H1 (cell line): ENCODE measurements around the gene SOCS6. TPM values are rescaled to one million over a fixed set of nuclear protein-coding genes. Genes with fewer than 3 reads are reported as not detected.

Experiments
- CTCF ChIA-PET: fragments of 300-600 bp; sonication (Branson Sonifier 250); formaldehyde crosslinking; loops from one replicate; lab custom pipeline; 2021; ENCODE audit not compliant: partially characterized antibody; lab: Charles Lee
- POLR2A ChIA-PET: fragments of 300-600 bp; sonication (Branson Sonifier 250); formaldehyde crosslinking; loops from one replicate; lab custom pipeline; 2021; ENCODE audit warnings: inconsistent platforms; ENCODE audit not compliant: partially characterized antibody; lab: Charles Lee
- DNase-seq, 2 experiments: peaks; one replicate each; pipeline versions ENCODE4 v3.0.0 to v3.0.0-alpha.2; 2010 to 2022; ENCODE audit warnings: low spot score in 2 of 2, low read depth in 1 of 2, mixed read lengths in 1 of 2
- FAIRE-seq: peaks from 2 replicates; lab custom pipeline; 2011; peaks lifted over from hg19 to GRCh38; lab: Jason Lieb, UNC
- H2AFZ ChIP-seq: 2 replicates; pipeline ENCODE4 v1.8.1; 2012; ENCODE audit warnings: low read length, inconsistent platforms
- H2AK5ac ChIP-seq: 2 replicates; pipeline ENCODE4 v1.6.1; 2013; ENCODE audit warnings: low read depth, low read length
- H2BK120ac ChIP-seq: replicated peaks from 2 replicates; pipeline ENCODE3; 2013; ENCODE audit warnings: low read depth, low read length, inconsistent platforms
- H2BK12ac ChIP-seq: 2 replicates; pipeline ENCODE4 v1.6.1; 2013; ENCODE audit warnings: low read depth, low read length
- H2BK15ac ChIP-seq: 2 replicates; pipeline ENCODE4 v1.6.1; 2013; ENCODE audit warnings: low read length
- H2BK20ac ChIP-seq: 2 replicates; pipeline ENCODE4 v1.6.1; 2013; ENCODE audit warnings: low read length
- H2BK5ac ChIP-seq: 2 replicates; pipeline ENCODE4 v1.6.1; 2013; ENCODE audit warnings: low read depth, low read length
- H3K14ac ChIP-seq: 2 replicates; pipeline ENCODE4 v1.6.1; 2013; ENCODE audit warnings: inconsistent platforms; ENCODE audit not compliant: insufficient read length
- H3K18ac ChIP-seq: 2 replicates; pipeline ENCODE4 v1.6.1; 2013; ENCODE audit warnings: low read length; ENCODE audit errors: extremely low read depth
- H3K23ac ChIP-seq: 2 replicates; pipeline ENCODE4 v1.6.1; 2013; ENCODE audit warnings: inconsistent platforms; ENCODE audit not compliant: insufficient read length
- H3K23me2 ChIP-seq: 2 replicates; pipeline ENCODE4 v1.6.1; 2013; ENCODE audit warnings: low read depth, low read length
- H3K27ac ChIP-seq: 2 replicates; pipeline ENCODE4 v1.6.1; 2011; ENCODE audit warnings: low read depth, low read length, inconsistent platforms
- H3K27me3 ChIP-seq, 4 experiments: replicated peaks in 1 of 4; 1 replicate in 1 of 4; 2 replicates in 3 of 4; pipeline versions ENCODE4 v1.6.1 to v1.8.1; 2011 to 2013; ENCODE audit warnings: low read length in 3 of 4, mild to moderate bottlenecking in 3 of 4, inconsistent platforms in 2 of 4, mixed read lengths in 2 of 4, moderate library complexity in 1 of 4; ENCODE audit not compliant: control insufficient read depth in 3 of 4, insufficient read depth in 3 of 4; ENCODE audit errors: extremely low read depth in 1 of 4
- H3K36me3 ChIP-seq, 4 experiments: 2 replicates each; pipeline versions ENCODE4 v1.6.1 to v1.8.1; 2011 to 2013; ENCODE audit warnings: mild to moderate bottlenecking in 4 of 4, low read length in 3 of 4, moderate library complexity in 2 of 4, control low read depth in 1 of 4, inconsistent platforms in 1 of 4; ENCODE audit not compliant: insufficient read depth in 4 of 4, control insufficient read depth in 2 of 4
- H3K4ac ChIP-seq: replicated peaks from 2 replicates; pipeline ENCODE3; 2013; ENCODE audit warnings: low read length, low read depth, mixed read lengths, inconsistent platforms; ENCODE audit not compliant: insufficient read length
- H3K4me1 ChIP-seq, 4 experiments: replicated peaks in 1 of 4; 1 replicate in 1 of 4; 2 replicates in 3 of 4; pipeline versions ENCODE4 v1.6.1 to v1.8.1; 2011 to 2013; ENCODE audit warnings: low read length in 3 of 4, inconsistent platforms in 2 of 4, mixed read lengths in 1 of 4; ENCODE audit not compliant: insufficient read depth in 4 of 4, control insufficient read depth in 3 of 4
- H3K4me2 ChIP-seq, 2 experiments: 2 replicates each; pipeline versions ENCODE4 v1.6.1 to v1.8.1; 2011 to 2013; ENCODE audit warnings: low read depth in 2 of 2, low read length in 2 of 2, control low read depth in 1 of 2, inconsistent platforms in 1 of 2, mild to moderate bottlenecking in 1 of 2; ENCODE audit not compliant: insufficient read depth in 1 of 2
- H3K4me3 ChIP-seq, 4 experiments: fragments of 200-600, 300-600 bp in 1 of 4; sonication (generic), shearing (Covaris generic), sonication (Bioruptor Twin) in 1 of 4; 2 replicates each; pipeline versions ENCODE4 v1.5.1 to v1.8.1; 2011 to 2016; ENCODE audit warnings: low read length in 4 of 4, low read depth in 3 of 4, control low read depth in 2 of 4, inconsistent platforms in 2 of 4, mild to moderate bottlenecking in 2 of 4, mixed read lengths in 1 of 4, moderate library complexity in 1 of 4; ENCODE audit not compliant: insufficient read depth in 2 of 4; ENCODE audit errors: extremely low read depth in 1 of 4
- H3K56ac ChIP-seq: replicated peaks from 2 replicates; pipeline ENCODE3; 2013; ENCODE audit warnings: low read depth, mild to moderate bottlenecking, mixed read lengths, low read length, inconsistent platforms; ENCODE audit not compliant: insufficient read length
- H3K79me1 ChIP-seq: 2 replicates; pipeline ENCODE4 v1.6.1; 2013; ENCODE audit warnings: low read depth, low read length, control low read depth
- H3K79me2 ChIP-seq, 2 experiments: 2 replicates each; pipeline versions ENCODE4 v1.6.1 to v1.8.1; 2012 to 2013; ENCODE audit warnings: low read length in 2 of 2, mild to moderate bottlenecking in 2 of 2, inconsistent platforms in 1 of 2; ENCODE audit not compliant: insufficient read depth in 2 of 2, control insufficient read depth in 1 of 2
- H3K9ac ChIP-seq, 4 experiments: replicated peaks in 1 of 4; 1 replicate in 1 of 4; 2 replicates in 3 of 4; pipeline versions ENCODE4 v1.6.1 to v1.8.1; 2011 to 2013; ENCODE audit warnings: low read depth in 3 of 4, low read length in 3 of 4, control low read depth in 2 of 4, mild to moderate bottlenecking in 2 of 4, moderate library complexity in 2 of 4, inconsistent platforms in 1 of 4; ENCODE audit errors: extremely low read depth in 1 of 4
- H3K9me3 ChIP-seq, 2 experiments: 2 replicates each; pipeline versions ENCODE4 v1.6.1 to v1.8.1; 2012 to 2013; ENCODE audit warnings: mild to moderate bottlenecking in 2 of 2, moderate library complexity in 2 of 2, control low read depth in 1 of 2, inconsistent platforms in 1 of 2, low read depth in 1 of 2, low read length in 1 of 2, mixed read lengths in 1 of 2; ENCODE audit not compliant: insufficient read depth in 2 of 2
- H4K20me1 ChIP-seq, 2 experiments: replicated peaks in 1 of 2; 2 replicates each; pipeline versions ENCODE3 to v1.8.1; 2011 to 2013; ENCODE audit warnings: inconsistent platforms in 2 of 2, low read length in 2 of 2, mild to moderate bottlenecking in 1 of 2; ENCODE audit not compliant: insufficient read depth in 2 of 2, control insufficient read depth in 1 of 2
- H4K5ac ChIP-seq: 2 replicates; pipeline ENCODE4 v1.6.1; 2013; ENCODE audit warnings: low read length, low read depth, mixed read lengths, inconsistent platforms; ENCODE audit not compliant: insufficient read length
- H4K8ac ChIP-seq: 2 replicates; pipeline ENCODE4 v1.8.0; 2013; ENCODE audit warnings: mild to moderate bottlenecking, moderate library complexity, low read length, inconsistent platforms; ENCODE audit not compliant: insufficient read depth; ENCODE audit errors: extremely low read depth
- H4K91ac ChIP-seq: replicated peaks from 2 replicates; pipeline ENCODE3; 2013; ENCODE audit warnings: low read length, mixed read lengths, inconsistent platforms; ENCODE audit not compliant: insufficient read length
- E2F6 ChIP-seq: IDR thresholded peaks from 2 replicates; pipeline ENCODE4 v1.6.1; 2012; ENCODE audit warnings: inconsistent platforms
- JUN ChIP-seq: IDR thresholded peaks from 2 replicates; pipeline ENCODE4 v1.6.1; 2011; ENCODE audit warnings: low read depth, mild to moderate bottlenecking, improper control_type of control experiment, low read length
- MAFK ChIP-seq: IDR thresholded peaks from 2 replicates; pipeline ENCODE4 v1.6.1; 2012; ENCODE audit warnings: low read depth, mild to moderate bottlenecking, improper control_type of control experiment, low read length
- MAX ChIP-seq: IDR thresholded peaks from 2 replicates; pipeline ENCODE4 v1.6.1; 2012; ENCODE audit warnings: inconsistent platforms
- NRF1 ChIP-seq: IDR thresholded peaks from 2 replicates; pipeline ENCODE4 v1.6.1; 2011; ENCODE audit warnings: mild to moderate bottlenecking, low read depth, low read length, improper control_type of control experiment
- RAD21 ChIP-seq, 2 experiments: IDR thresholded peaks in 1 of 2; conservative IDR thresholded peaks in 1 of 2; 2 replicates each; pipeline ENCODE4 v1.6.1; 2011; ENCODE audit warnings: low read depth in 2 of 2, low read length in 2 of 2, improper control_type of control experiment in 1 of 2, inconsistent platforms in 1 of 2, mild to moderate bottlenecking in 1 of 2, moderate library complexity in 1 of 2
- RXRA ChIP-seq: IDR thresholded peaks from 2 replicates; pipeline ENCODE4 v1.6.1; 2011; ENCODE audit warnings: low read depth, mild to moderate bottlenecking, low read length, moderate library complexity; ENCODE audit not compliant: insufficient read depth
- SIN3A ChIP-seq, 2 experiments: IDR thresholded peaks in 1 of 2; conservative IDR thresholded peaks in 1 of 2; 2 replicates each; pipeline ENCODE4 v1.6.1; 2011 to 2012; ENCODE audit warnings: low read length in 2 of 2, improper control_type of control experiment in 1 of 2, low read depth in 1 of 2, mild to moderate bottlenecking in 1 of 2
- SUZ12 ChIP-seq: fragments of 200-600 bp; sonication (generic); IDR thresholded peaks from 2 replicates; pipeline ENCODE4 v1.6.1; 2012; ENCODE audit warnings: mild to moderate bottlenecking, inconsistent platforms, low read length, moderate library complexity, mixed read lengths
- USF2 ChIP-seq: IDR thresholded peaks from 2 replicates; pipeline ENCODE4 v1.6.1; 2011; ENCODE audit warnings: low read length, improper control_type of control experiment
- WGBS, 2 experiments: shearing (Covaris generic) in 1 of 2; methylation state at CpG; one replicate each; pipeline versions ENCODE4 v1.1.6 to v1.1.7; 2013 to 2015; ENCODE audit warnings: low lambda C conversion rate in 2 of 2, mixed read lengths in 2 of 2, inconsistent platforms in 1 of 2, low coverage in 1 of 2, missing lambda C conversion rate in 1 of 2; ENCODE audit not compliant: insufficient replicate concordance in 2 of 2, insufficient coverage in 1 of 2, insufficient read length in 1 of 2; ENCODE audit errors: extremely low coverage in 1 of 2, missing lambda C conversion rate in 1 of 2; 5-methylcytosine and 5-hydroxymethylcytosine counted together
- polyA plus RNA-seq, 7 experiments: library from polyadenylated mRNA; depleted of rRNA in 3 of 7; stranded (reverse) in 5 of 7; unstranded in 2 of 7; fragments of >200 nt in 5 of 7; fragments of 200-250 nt in 2 of 7; gene quantifications; 1 replicate in 5 of 7; 2 replicates in 1 of 7; 4 replicates in 1 of 7; pipeline versions ENCODE4 v1.2.1 to v1.2.3, GENCODE V29; 2011 to 2013; ENCODE audit warnings: missing spikeins in 2 of 7, mixed read lengths in 2 of 7
- total RNA-seq: library from RNA; stranded (reverse); fragmentation: NEBNext Ultra II Directional; extraction: Animal tissue kit (Norgen Biotek cat#: 25700); gene quantifications from 2 replicates; pipeline ENCODE4 v1.2.1, GENCODE V29; 2021

SOCS6 gene
- total and polyA plus RNA-seq, 2 of the 8 experiments (the other 6 are each of a cell fraction or from before 2014, with no cell fraction given), result 9.1 to 22.9 TPM

GRCh38 chr18:70301667-70302066 is 12.8 kb downstream of the SOCS6 start:
- Histone ChIP-seq H3K9me3 (no peaks in the 10 kb centered on the region), H2BK5ac (peak overlapping the region; percentile 66), H2AFZ (no peak overlapping the region), H2AK5ac (no peak overlapping the region), H3K14ac (no peak overlapping the region), H3K79me2 (peaks cover 13 to 98% of the 10 kb centered on the region in 2 experiments), H3K18ac (no peak overlapping the region), H3K56ac (no peak overlapping the region), H2BK120ac (no peak overlapping the region), H4K8ac (no peak overlapping the region), H4K91ac (no peak overlapping the region), H3K23ac (no peak overlapping the region), H3K27me3 (no peaks in the 10 kb centered on the region), H3K36me3 (no peaks in the 10 kb centered on the region), H4K5ac (no peak overlapping the region), H2BK20ac (no peak overlapping the region), H3K9ac (no peak overlapping the region), H4K20me1 (peaks cover 0 to 5% of the 10 kb centered on the region in 2 experiments), H2BK12ac (0 out of 2 replicates have a peak overlapping the region, but pooled peaks have one; percentile 75), H3K27ac (no peak overlapping the region), H3K23me2 (peaks cover 2% of the 10 kb centered on the region; the same call in 1 of the 2 replicates), H3K4me3 (no peak overlapping the region), H3K79me1 (peaks cover 14% of the 10 kb centered on the region), H3K4ac (no peak overlapping the region), H3K4me1 (peaks cover 0 to 7% (median 6%) of the 10 kb centered on the region in 4 experiments; a peak in 5 of 7 replicates), H2BK15ac (0 out of 2 replicates have a peak overlapping the region, but pooled peaks have one; percentile 61), H3K4me2 (no peak overlapping the region)
- DNase-seq (no peak), FAIRE-seq (no peak)
- CTCF ChIA-PET, result interaction anchor here (1.3 to 1.8 kb wide), 2 partner anchors 106 to 132 kb away, joined by 6 to 10 read pairs; no protein-coding TSS in a partner anchor
- WGBS, 2 experiments, result 92% methylated on average over 4 of the region's 5 CpGs; no CpG with 5 or more reads in 1 of the 2 experiments
- POLR2A ChIA-PET, result interaction anchor here (0.6 to 1.3 kb wide), 2 partner anchors 13 to 14 kb away, joined by 3 read pairs; partner anchors contain the start of gene SOCS6
- no peak for TF ChIP-seq NRF1
- no peak for TF ChIP-seq SIN3A (conservative IDR thresholded peaks at IDR 0.05 in 1 of 2, IDR thresholded peaks at IDR 0.05 in 1 of 2; ENCODE audit: low read depth in 1 of 2, low read length in 2 of 2)
- TF ChIP-seq JUN, result no peak
- TF ChIP-seq USF2, result no peak
- TF ChIP-seq RXRA, result no peak
- TF ChIP-seq RAD21 (IDR thresholded peaks at IDR 0.05 in 1 of 2, conservative IDR thresholded peaks at IDR 0.05 in 1 of 2; ENCODE audit: low read depth in 2 of 2, low read length in 2 of 2), result no peak
- no peak for TF ChIP-seq SUZ12
- TF ChIP-seq E2F6, result no peak
- no peak for TF ChIP-seq MAFK
- no peak for TF ChIP-seq MAX
